Upper lobe of left lung (tissue), 6 donors: ENCODE measurements around the gene SLC18A2. TPM values are rescaled to one million over a fixed set of nuclear protein-coding genes. Genes with fewer than 3 reads are reported as not detected.
"Not testable (repeated sequence)": the region's sequence is repeated elsewhere in the genome, so short reads cannot be mapped to it uniquely, and the experiment has no call there.

Experiments used
- ATAC-seq, 2 donors: fragments of 200-7000 bp; cut with Tn5 transposase; one replicate each; pipeline ENCODE4 v1.9.1; 2022; ENCODE audit warnings: mild to moderate bottlenecking in 2 of 2, moderate library complexity in 2 of 2; ENCODE audit not compliant: low FRiP score in 2 of 2
- DNase-seq, 2 donors: peaks; one replicate each; pipeline ENCODE4 v3.0.0-alpha.2; 2019 to 2020
- H3K27ac ChIP-seq, 4 donors: fragments of 200-600 bp; sonication (generic); one replicate each; pipeline ENCODE4 v1.5.1; 2016 to 2019
- H3K27me3 ChIP-seq, 4 donors: fragments of 200-600 bp; sonication (generic); one replicate each; pipeline ENCODE4 v1.5.1; 2017 to 2019
- H3K36me3 ChIP-seq, 4 donors: fragments of 200-600 bp; sonication (generic); one replicate each; pipeline ENCODE4 v1.5.1; 2016 to 2019
- H3K4me1 ChIP-seq, 4 donors: fragments of 200-600 bp; sonication (generic); one replicate each; pipeline ENCODE4 v1.5.1; 2018 to 2019
- H3K4me3 ChIP-seq, 4 donors: fragments of 200-600 bp; sonication (generic); one replicate each; pipeline ENCODE4 v1.5.1; 2017 to 2019; ENCODE audit warnings: mild to moderate bottlenecking in 2 of 4, moderate library complexity in 1 of 4
- H3K9me3 ChIP-seq, 4 donors: fragments of 200-600 bp; sonication (generic); one replicate each; pipeline ENCODE4 v1.5.1; 2018 to 2019
- CTCF ChIP-seq, 6 experiments: fragments of 450-650 bp in 4 of 6; fragments of 200-600 bp in 2 of 6; sonication (generic) in 2 of 6; IDR thresholded peaks; one replicate each; pipeline ENCODE4 v1.5.1; 2016 to 2019; ENCODE audit warnings: antibody characterized with exemption in 6 of 6
- EP300 ChIP-seq, 4 donors: sonication (generic); formaldehyde crosslinking; IDR thresholded peaks; one replicate each; pipeline ENCODE4 v1.5.1; 2017; ENCODE audit warnings: antibody characterized with exemption in 4 of 4, control low read depth in 2 of 4
- POLR2A ChIP-seq, 4 donors: fragments of 450-650 bp; IDR thresholded peaks; one replicate each; pipeline ENCODE4 v1.5.1; 2016 to 2017; ENCODE audit warnings: antibody characterized with exemption in 4 of 4, mild to moderate bottlenecking in 2 of 4
- POLR2AphosphoS5 ChIP-seq, 2 donors: sonication (generic); formaldehyde crosslinking; IDR thresholded peaks; one replicate each; pipeline ENCODE4 v1.5.1; 2017; ENCODE audit warnings: antibody characterized with exemption in 2 of 2
- WGBS, 2 donors: methylation state at CpG; one replicate each; pipeline ENCODE4 v1.1.5; 2017 to 2018; 5-methylcytosine and 5-hydroxymethylcytosine counted together
- total RNA-seq, 6 donors: library from RNA; depleted of rRNA in 4 of 6; stranded (reverse); fragments of >200 nt in 4 of 6; gene quantifications; one replicate each; pipeline versions ENCODE4 v1.1.0 to v1.2.1, GENCODE V29; 2016 to 2021
- donor health status: DM: no; HTN: no; CAD: no; lungs with moderate emphysema.
- donor health status: DM: no; HTN: yes; CAD: no; lungs with severe emphysema.

SLC18A2 gene
- total RNA-seq, 6 donors from 2014 or later: 0.20 to 5.9 (median 2.8) TPM

- H3K4me3 ChIP-seq: no peak overlapping the region
- 95 to 96% methylated on average over 2 of the region's 2 CpGs for WGBS, 2 donors
- H3K27ac ChIP-seq: no peak overlapping the region
- no peaks in the 10 kb centered on the region for H3K9me3 ChIP-seq
- ATAC-seq: no peak
- H3K4me1 ChIP-seq: no peaks in the 10 kb centered on the region
- no peak for DNase-seq
- no peak for TF ChIP-seq POLR2AphosphoS5 (IDR thresholded peaks at IDR 0.05)
- TF ChIP-seq CTCF (IDR thresholded peaks at IDR 0.05): no peak
- no peak for TF ChIP-seq POLR2A (IDR thresholded peaks at IDR 0.05)
- TF ChIP-seq EP300 (IDR thresholded peaks at IDR 0.05): no peak
- no peaks in the 10 kb centered on the region for H3K27me3 ChIP-seq
- H3K36me3 ChIP-seq: no peaks in the 10 kb centered on the region
These were observed 36.8 kb downstream of the SLC18A2 start for GRCh38 chr10:117277675-117278074.

- Histone ChIP-seq H3K27me3 (no peaks in the 10 kb centered on the region), H3K4me1 (no peaks in the 10 kb centered on the region), H3K9me3 (no peaks in the 10 kb centered on the region), H3K4me3 (no peak overlapping the region), H3K36me3 (peaks cover 0 to 49% (median 23%) of the 10 kb centered on the region in 4 donors), H3K27ac (no peak overlapping the region)
- no peak for ATAC-seq
- no peak for DNase-seq
- TF ChIP-seq CTCF (IDR thresholded peaks at IDR 0.05) (no peak), POLR2A (IDR thresholded peaks at IDR 0.05) (no peak), EP300 (IDR thresholded peaks at IDR 0.05) (no peak), POLR2AphosphoS5 (IDR thresholded peaks at IDR 0.05) (no peak)
- 89 to 92% methylated on average over 12 of the region's 12 CpGs for whole genome bisulfite sequencing, 2 donors
These were observed 44.0 kb downstream of the SLC18A2 start for GRCh38 chr10:117284716-117285494.

GRCh38 chr10:117290872-117291271 is 50.0 kb downstream of the SLC18A2 start:
- 98% methylated on average over 10 of the region's 10 CpGs for WGBS, 2 donors
- ATAC-seq, H3K9me3 ChIP-seq, DNase-seq, H3K27me3 ChIP-seq, H3K4me1 ChIP-seq, H3K4me3 ChIP-seq, H3K27ac ChIP-seq: not testable (repeated sequence)
- peaks cover 0 to 25% (median 5%) of the 10 kb centered on the region in 4 donors for H3K36me3 ChIP-seq

GRCh38 chr10:117294039-117294645 is 53.2 kb downstream of the SLC18A2 start:
- 96 to 100% methylated on average over 1 of the region's 1 CpG for WGBS, 2 donors
- no peak for TF ChIP-seq CTCF (IDR thresholded peaks at IDR 0.05)
- TF ChIP-seq EP300 (IDR thresholded peaks at IDR 0.05): no peak
- TF ChIP-seq POLR2A (IDR thresholded peaks at IDR 0.05): no peak
- no peak for TF ChIP-seq POLR2AphosphoS5 (IDR thresholded peaks at IDR 0.05)
- no peaks in the 10 kb centered on the region for H3K4me1 ChIP-seq
- H3K27ac ChIP-seq: no peak overlapping the region
- H3K27me3 ChIP-seq: no peaks in the 10 kb centered on the region
- H3K9me3 ChIP-seq: no peaks in the 10 kb centered on the region
- DNase-seq (no peak), ATAC-seq (no peak)
- peaks cover 0 to 10% (median 3%) of the 10 kb centered on the region in 4 donors for H3K36me3 ChIP-seq
- no peak overlapping the region for H3K4me3 ChIP-seq

- Histone ChIP-seq H3K4me3 (no peak overlapping the region), H3K27me3 (no peaks in the 10 kb centered on the region), H3K4me1 (no peaks in the 10 kb centered on the region), H3K9me3 (no peaks in the 10 kb centered on the region), H3K27ac (no peak overlapping the region), H3K36me3 (peaks cover 0 to 4% (median under 1%) of the 10 kb centered on the region in 4 donors)
- 98 to 99% methylated on average over 2 of the region's 2 CpGs for WGBS, 2 donors
- no peak for TF ChIP-seq POLR2AphosphoS5 (IDR thresholded peaks at IDR 0.05)
- no peak for TF ChIP-seq POLR2A (IDR thresholded peaks at IDR 0.05)
- no peak for TF ChIP-seq CTCF (IDR thresholded peaks at IDR 0.05)
- TF ChIP-seq EP300 (IDR thresholded peaks at IDR 0.05): no peak
- DNase-seq (no peak), ATAC-seq (no peak)
These were observed 53.8 kb downstream of the SLC18A2 start for GRCh38 chr10:117294735-117295134.
